ENCODE measurements around the gene BCLAF1. TPM values are rescaled to one million over a fixed set of nuclear protein-coding genes. Genes with fewer than 3 reads are reported as not detected.

Gene BCLAF1
- total and polyA plus RNA-seq, 7 donors: 17.6 to 139 (median 78.0) TPM

GRCh38 chr6:136216503-136217401 lies 72.9 kb downstream of the BCLAF1 start:
- no peak overlapping the region for H3K27ac ChIP-seq
- no peaks in the 10 kb centered on the region for H3K27me3 ChIP-seq
- intact Hi-C loops (cut with DNase I): no loop called here
- TF ChIP-seq EP300 (IDR thresholded peaks at IDR 0.05) (no peak), POLR2AphosphoS5 (IDR thresholded peaks at IDR 0.05) (no peak), POLR2A (IDR thresholded peaks at IDR 0.05) (no peak)
- TF ChIP-seq, protein P1, sequence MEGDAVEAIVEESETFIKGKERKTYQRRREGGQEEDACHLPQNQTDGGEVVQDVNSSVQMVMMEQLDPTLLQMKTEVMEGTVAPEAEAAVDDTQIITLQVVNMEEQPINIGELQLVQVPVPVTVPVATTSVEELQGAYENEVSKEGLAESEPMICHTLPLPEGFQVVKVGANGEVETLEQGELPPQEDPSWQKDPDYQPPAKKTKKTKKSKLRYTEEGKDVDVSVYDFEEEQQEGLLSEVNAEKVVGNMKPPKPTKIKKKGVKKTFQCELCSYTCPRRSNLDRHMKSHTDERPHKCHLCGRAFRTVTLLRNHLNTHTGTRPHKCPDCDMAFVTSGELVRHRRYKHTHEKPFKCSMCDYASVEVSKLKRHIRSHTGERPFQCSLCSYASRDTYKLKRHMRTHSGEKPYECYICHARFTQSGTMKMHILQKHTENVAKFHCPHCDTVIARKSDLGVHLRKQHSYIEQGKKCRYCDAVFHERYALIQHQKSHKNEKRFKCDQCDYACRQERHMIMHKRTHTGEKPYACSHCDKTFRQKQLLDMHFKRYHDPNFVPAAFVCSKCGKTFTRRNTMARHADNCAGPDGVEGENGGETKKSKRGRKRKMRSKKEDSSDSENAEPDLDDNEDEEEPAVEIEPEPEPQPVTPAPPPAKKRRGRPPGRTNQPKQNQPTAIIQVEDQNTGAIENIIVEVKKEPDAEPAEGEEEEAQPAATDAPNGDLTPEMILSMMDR (IDR thresholded peaks at IDR 0.05): no peak
- no peaks in the 10 kb centered on the region for H3K4me1 ChIP-seq
- no peak for DNase-seq
- H3K9me3 ChIP-seq: no peaks in the 10 kb centered on the region
- H3K36me3 ChIP-seq: no peaks in the 10 kb centered on the region
- no peak overlapping the region for H3K4me3 ChIP-seq
- WGBS, 2 donors: 83 to 87% methylated on average over 10 of the region's 10 CpGs

DNA sequence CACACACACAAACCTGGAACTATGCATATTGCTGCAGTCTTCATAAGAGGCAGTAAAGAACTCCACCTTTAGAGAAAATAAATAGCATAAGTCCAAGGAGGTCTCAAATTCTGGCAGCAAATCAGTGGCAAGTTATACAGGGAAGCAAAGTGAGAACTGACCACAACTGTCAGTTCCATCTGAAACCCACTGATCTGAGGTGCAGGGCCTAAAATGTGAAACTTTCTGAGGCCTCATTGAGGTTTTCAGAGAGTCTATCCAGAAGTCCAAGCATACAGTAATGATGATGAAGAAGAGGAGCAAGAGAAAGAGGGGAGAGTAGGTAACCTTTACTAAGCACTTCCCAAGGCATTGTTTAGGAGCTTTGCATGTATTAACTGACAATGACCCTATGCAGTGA lies 75.8 kb downstream of the BCLAF1 start:
- TF ChIP-seq POLR2A (IDR thresholded peaks at IDR 0.05) (no peak), EP300 (IDR thresholded peaks at IDR 0.05) (no peak), POLR2AphosphoS5 (IDR thresholded peaks at IDR 0.05) (no peak)
- TF ChIP-seq, protein P1 (IDR thresholded peaks at IDR 0.05): no peak
- intact Hi-C loops (cut with DNase I): no loop called here
- Histone ChIP-seq H3K9me3 (no peaks in the 10 kb centered on the region), H3K27me3 (no peaks in the 10 kb centered on the region), H3K36me3 (no peaks in the 10 kb centered on the region), H3K4me1 (no peaks in the 10 kb centered on the region), H3K4me3 (no peak overlapping the region), H3K27ac (no peak overlapping the region)
- no peak for DNase-seq

DNA sequence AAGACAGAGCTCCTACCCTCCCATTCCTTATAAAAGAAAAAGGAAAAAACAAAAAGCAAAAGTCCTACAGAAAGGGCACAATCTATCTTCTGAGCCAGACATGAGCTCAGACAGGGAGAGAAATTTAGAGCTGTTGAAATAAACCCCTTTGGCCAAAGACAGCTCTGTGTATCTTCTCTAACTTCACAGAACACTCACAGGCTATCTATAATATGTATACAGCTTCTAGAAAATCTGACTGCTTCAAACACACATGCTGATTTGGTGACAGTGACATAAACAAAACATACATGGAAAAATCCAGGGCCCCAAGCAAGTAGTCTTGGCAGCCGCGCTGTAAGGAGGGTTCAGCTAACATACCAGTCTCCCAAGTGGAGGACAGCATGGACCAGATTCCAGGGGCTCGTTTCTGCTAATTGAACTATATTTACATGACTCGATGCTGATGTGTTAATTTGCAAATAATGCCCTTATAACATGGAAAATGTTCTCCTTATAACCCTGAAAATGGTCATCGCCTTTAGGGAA lies 76.6 kb downstream of the BCLAF1 start:
- no peaks in the 10 kb centered on the region for H3K27me3 ChIP-seq
- H3K9me3 ChIP-seq: no peaks in the 10 kb centered on the region
- TF ChIP-seq EP300 (IDR thresholded peaks at IDR 0.05) (no peak), POLR2AphosphoS5 (IDR thresholded peaks at IDR 0.05) (no peak), POLR2A (IDR thresholded peaks at IDR 0.05) (no peak)
- TF ChIP-seq, protein P1 (IDR thresholded peaks at IDR 0.05): no peak
- H3K4me1 ChIP-seq: no peaks in the 10 kb centered on the region
- no peaks in the 10 kb centered on the region for H3K36me3 ChIP-seq
- DNase-seq: no peak
- intact Hi-C loops (cut with DNase I): no loop called here
- H3K4me3 ChIP-seq: no peak overlapping the region
- no peak overlapping the region for H3K27ac ChIP-seq
- 82 to 87% methylated on average over 5 of the region's 5 CpGs for WGBS, 2 donors

DNA sequence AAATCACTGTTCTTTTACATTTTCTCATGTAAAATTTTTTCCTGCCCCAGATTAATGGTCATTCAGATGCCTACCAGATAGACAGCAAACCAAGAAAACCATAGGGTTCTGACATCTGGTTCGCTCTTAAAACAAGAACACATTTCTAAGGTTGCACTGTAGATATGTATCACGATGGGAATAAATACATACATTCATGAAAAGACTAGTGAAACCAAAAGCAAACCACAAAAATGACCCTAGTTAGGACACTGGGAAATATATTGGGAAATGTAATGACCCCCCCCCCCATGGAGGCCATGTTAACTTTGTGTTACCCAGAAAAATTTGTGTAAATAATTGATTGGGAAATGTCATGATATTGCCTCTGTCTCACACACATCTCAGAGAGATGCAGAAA lies 77.0 kb downstream of the BCLAF1 start:
- no peak for DNase-seq
- no peak for TF ChIP-seq POLR2A (IDR thresholded peaks at IDR 0.05)
- no peak for TF ChIP-seq EP300 (IDR thresholded peaks at IDR 0.05)
- no peak for TF ChIP-seq POLR2AphosphoS5 (IDR thresholded peaks at IDR 0.05)
- TF ChIP-seq, protein P1 (IDR thresholded peaks at IDR 0.05): no peak
- no peak overlapping the region for H3K27ac ChIP-seq
- intact Hi-C loops (cut with DNase I): no loop called here
- no peak overlapping the region for H3K4me3 ChIP-seq
- no peaks in the 10 kb centered on the region for H3K27me3 ChIP-seq
- WGBS, 2 donors: 89 to 93% methylated on average over 2 of the region's 2 CpGs
- H3K36me3 ChIP-seq: no peaks in the 10 kb centered on the region
- H3K4me1 ChIP-seq: no peaks in the 10 kb centered on the region
- H3K9me3 ChIP-seq: no peaks in the 10 kb centered on the region
